Measurements from ENCODE around the gene SRF.

DNA sequence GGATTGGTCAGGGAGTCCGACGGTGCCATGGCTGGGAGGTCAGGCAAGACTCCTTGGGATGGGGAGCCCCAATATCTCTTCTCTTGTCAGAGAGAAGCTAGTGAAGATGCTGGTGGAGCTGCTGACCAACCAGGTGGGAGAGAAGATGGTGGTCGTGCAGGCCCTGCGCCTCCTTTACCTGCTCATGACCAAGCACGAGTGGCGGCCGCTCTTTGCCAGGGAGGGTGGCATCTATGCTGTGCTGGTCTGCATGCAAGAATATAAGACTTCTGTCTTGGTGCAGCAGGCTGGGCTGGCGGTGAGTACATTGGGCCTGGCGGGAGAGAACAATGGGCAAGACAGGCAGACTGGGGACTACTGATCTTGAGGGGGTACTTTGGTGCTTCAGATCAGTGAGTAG lies 21.8 kb downstream of the SRF start:
- no peak for TF ChIP-seq CTCF (IDR thresholded peaks at IDR 0.05; ENCODE audit: extremely low read depth in 1 of 2, insufficient read depth in 1 of 2, low read depth in 1 of 2, low read length in 2 of 2)
- no peak for TF ChIP-seq POLR2A (IDR thresholded peaks at IDR 0.05; ENCODE audit: low read depth, low read length)
- no peak for TF ChIP-seq POLR2AphosphoS5 (IDR thresholded peaks at IDR 0.05; ENCODE audit: insufficient read depth, low read depth, low read length)
